Measurements from ENCODE around the gene SLC25A1.

GRCh38 chr22:19169947-19170318 is 8.6 kb downstream of the SLC25A1 start:
- no peak for TF ChIP-seq E2F1 (CRISPR knock-in tag; IDR thresholded peaks at IDR 0.05)
- no peak for TF ChIP-seq SP1 (CRISPR knock-in tag; conservative IDR thresholded peaks at IDR 0.05)
- no peak for TF ChIP-seq CTCF (IDR thresholded peaks at IDR 0.05)
- TF ChIP-seq CREB1 (CRISPR knock-in tag; IDR thresholded peaks at IDR 0.05), result no peak
- no peak for TF ChIP-seq NR3C1 (CRISPR knock-in tag; conservative IDR thresholded peaks at IDR 0.05; ENCODE audit: low read depth)
